SK-N-SH (cell line): ENCODE data around the gene ALPI. TPM values are rescaled to one million over a fixed set of nuclear protein-coding genes. Genes with fewer than 3 reads are reported as not detected.

Experiments used
- CTCF ChIA-PET: fragments of 300-600, 350-600 bp; formaldehyde crosslinking; extraction: SDS; loops from one replicate; lab custom pipeline; 2021; lab: Yijun Ruan, JAX
- POLR2A ChIA-PET: fragments of 350-600 bp; sonication (Branson Sonifier 250); formaldehyde crosslinking; extraction: SDS; loops from one replicate; lab custom pipeline; 2020; ENCODE audit warnings: antibody characterized with exemption, inconsistent platforms; lab: Yijun Ruan, JAX
- DNase-seq: peaks from one replicate; pipeline ENCODE4 v3.0.0; 2012
- H2AFZ ChIP-seq: fragments of 200-600 bp; sonication (generic); 2 replicates; pipeline ENCODE4 v1.8.1; 2016; ENCODE audit warnings: antibody characterized with exemption, mild to moderate bottlenecking, low read depth
- H3F3A ChIP-seq: fragments of 200-600 bp; sonication (generic); replicated peaks from 2 replicates; pipeline ENCODE3; 2016; ENCODE audit warnings: antibody characterized with exemption, mild to moderate bottlenecking; ENCODE audit not compliant: insufficient read depth
- H3K27ac ChIP-seq, 2 experiments: fragments of 200-500 bp in 1 of 2; fragments of 200-600 bp in 1 of 2; sonication (Bioruptor generic) in 1 of 2; sonication (generic), shearing (Covaris generic) in 1 of 2; 2 replicates each; pipeline versions ENCODE4 v1.5.1 to v1.6.1; 2014 to 2016; ENCODE audit warnings: low read depth in 2 of 2, inconsistent platforms in 1 of 2, low read length in 1 of 2, mild to moderate bottlenecking in 1 of 2, mixed read lengths in 1 of 2
- H3K27me3 ChIP-seq: fragments of 200-600 bp; sonication (generic), shearing (Covaris generic); 2 replicates; pipeline ENCODE4 v1.6.1; 2016; ENCODE audit warnings: mixed run types; ENCODE audit not compliant: insufficient read depth
- H3K36me3 ChIP-seq, 2 experiments: fragments of 200-500 bp in 1 of 2; fragments of 200-600 bp in 1 of 2; sonication (Bioruptor generic) in 1 of 2; sonication (generic) in 1 of 2; replicated peaks in 1 of 2; 2 replicates each; pipeline versions ENCODE3 to v1.5.1; 2014 to 2016; ENCODE audit warnings: low read length in 1 of 2, mild to moderate bottlenecking in 1 of 2; ENCODE audit not compliant: insufficient read depth in 2 of 2, control insufficient read depth in 1 of 2
- H3K4me1 ChIP-seq, 2 experiments: fragments of 200-500 bp in 1 of 2; fragments of 200-600 bp in 1 of 2; sonication (Bioruptor generic) in 1 of 2; sonication (generic), shearing (Covaris generic) in 1 of 2; 2 replicates each; pipeline versions ENCODE4 v1.5.1 to v1.6.1; 2014 to 2016; ENCODE audit warnings: low read depth in 1 of 2, low read length in 1 of 2, mixed run types in 1 of 2; ENCODE audit not compliant: insufficient read depth in 2 of 2, control insufficient read depth in 1 of 2
- H3K4me2 ChIP-seq: fragments of 200-600 bp; sonication (generic), shearing (Covaris generic); 2 replicates; pipeline ENCODE4 v1.6.1; 2017; ENCODE audit warnings: mixed run types
- H3K4me3 ChIP-seq, 2 experiments: fragments of 200-500 bp in 1 of 2; fragments of 200-600 bp in 1 of 2; sonication (Bioruptor generic) in 1 of 2; sonication (generic), shearing (Covaris generic) in 1 of 2; 2 replicates each; pipeline versions ENCODE4 v1.5.1 to v1.8.1; 2014 to 2016; ENCODE audit warnings: low read depth in 2 of 2, inconsistent platforms in 1 of 2, low read length in 1 of 2, mild to moderate bottlenecking in 1 of 2, mixed read lengths in 1 of 2, moderate library complexity in 1 of 2
- H3K79me2 ChIP-seq: fragments of 200-600 bp; sonication (generic); 2 replicates; pipeline ENCODE4 v1.8.1; 2017; ENCODE audit warnings: mild to moderate bottlenecking; ENCODE audit not compliant: insufficient read depth
- H3K9ac ChIP-seq: fragments of 200-600 bp; sonication (generic); 2 replicates; pipeline ENCODE4 v1.6.1; 2017; ENCODE audit warnings: mixed run types
- H3K9me2 ChIP-seq: fragments of 200-600 bp; sonication (generic); 2 replicates; pipeline ENCODE4 v1.6.1; 2017; ENCODE audit warnings: mixed run types
- H3K9me3 ChIP-seq: fragments of 200-600 bp; sonication (generic); 2 replicates; pipeline ENCODE4 v1.6.1; 2017; ENCODE audit warnings: mixed run types, mild to moderate bottlenecking, moderate library complexity
- H4K20me1 ChIP-seq: fragments of 200-600 bp; sonication (generic); 2 replicates; pipeline ENCODE4 v1.6.1; 2017; ENCODE audit warnings: mild to moderate bottlenecking, mixed run types; ENCODE audit not compliant: insufficient read depth
- CHD2 ChIP-seq: fragments of 150-350 bp; IDR thresholded peaks from 2 replicates; pipeline ENCODE4 v1.6.1; 2018; ENCODE audit warnings: low read length; ENCODE audit not compliant: partially characterized antibody
- EP300 ChIP-seq, 2 experiments: IDR thresholded peaks; 2 replicates each; pipeline versions ENCODE4 v1.4.0 to v1.6.1; 2012; ENCODE audit warnings: borderline replicate concordance in 1 of 2, low read depth in 1 of 2, low read length in 1 of 2
- EZH2phosphoT487 ChIP-seq: fragments of 200-600 bp; sonication (generic); IDR thresholded peaks from 2 replicates; pipeline ENCODE4 v1.6.1; 2017; ENCODE audit warnings: low read depth, mixed run types, mild to moderate bottlenecking, antibody characterized with exemption, moderate library complexity, borderline replicate concordance
- FOXJ3 ChIP-seq: sonication (generic); formaldehyde crosslinking; IDR thresholded peaks from 2 replicates; pipeline ENCODE4 v1.5.1; 2020; ENCODE audit warnings: mild to moderate bottlenecking, missing genetic modification reagents
- FOXM1 ChIP-seq: IDR thresholded peaks from 2 replicates; pipeline ENCODE4 v1.4.0; 2012; ENCODE audit warnings: low read depth, mild to moderate bottlenecking
- GABPA ChIP-seq: IDR thresholded peaks from 2 replicates; pipeline ENCODE4 v1.4.0; 2012; ENCODE audit warnings: low read depth, mild to moderate bottlenecking
- JUND ChIP-seq: IDR thresholded peaks from 2 replicates; pipeline ENCODE4 v1.4.0; 2012
- MEF2A ChIP-seq: IDR thresholded peaks from 2 replicates; pipeline ENCODE4 v1.4.0; 2012; ENCODE audit warnings: low read depth, borderline replicate concordance
- MXI1 ChIP-seq: IDR thresholded peaks from 2 replicates; pipeline ENCODE4 v1.6.1; 2012; ENCODE audit warnings: mild to moderate bottlenecking, low read depth, low read length, improper control_type of control experiment
- NFIC ChIP-seq: IDR thresholded peaks from 2 replicates; pipeline ENCODE4 v1.4.0; 2012; ENCODE audit warnings: borderline replicate concordance
- PBX3 ChIP-seq: IDR thresholded peaks from 2 replicates; pipeline ENCODE4; 2012
- POLR2AphosphoS5 ChIP-seq: IDR thresholded peaks from 2 replicates; pipeline ENCODE4 v1.6.1; 2012; ENCODE audit warnings: low read depth, low read length
- RAD21 ChIP-seq: IDR thresholded peaks from 2 replicates; pipeline ENCODE4 v1.6.1; 2012; ENCODE audit warnings: mild to moderate bottlenecking, low read length
- RCOR1 ChIP-seq: fragments of 150-350 bp; IDR thresholded peaks from 2 replicates; pipeline ENCODE4 v1.6.1; 2017; ENCODE audit warnings: antibody characterized with exemption, low read length
- REST ChIP-seq: IDR thresholded peaks from 2 replicates; pipeline ENCODE4 v1.6.1; 2012; ENCODE audit warnings: mild to moderate bottlenecking, low read depth, low read length, moderate library complexity
- SIN3A ChIP-seq: IDR thresholded peaks from 2 replicates; pipeline ENCODE4 v1.6.1; 2012; ENCODE audit warnings: low read depth, mild to moderate bottlenecking, low read length, moderate library complexity, borderline replicate concordance
- TAF1 ChIP-seq: IDR thresholded peaks from 2 replicates; pipeline ENCODE4 v1.6.1; 2012; ENCODE audit warnings: low read depth, mild to moderate bottlenecking, low read length, moderate library complexity, borderline replicate concordance
- TEAD4 ChIP-seq: IDR thresholded peaks from 2 replicates; pipeline ENCODE4 v1.4.0; 2012; ENCODE audit warnings: mild to moderate bottlenecking, borderline replicate concordance; ENCODE audit not compliant: insufficient read depth
- YY1 ChIP-seq: IDR thresholded peaks from 2 replicates; pipeline ENCODE4 v1.4.0; 2012; ENCODE audit warnings: low read depth, mild to moderate bottlenecking
- ZBTB33 ChIP-seq: IDR thresholded peaks from 2 replicates; pipeline ENCODE4 v1.4.0; 2012; ENCODE audit warnings: low read depth, borderline replicate concordance
- WGBS: methylation state at CpG from one replicate; pipeline ENCODE4 v1.1.6; 2017; ENCODE audit warnings: low lambda C conversion rate; 5-methylcytosine and 5-hydroxymethylcytosine counted together
- polyA plus RNA-seq, 3 experiments: library from polyadenylated mRNA; depleted of rRNA; stranded (reverse); fragments of >200 nt; gene quantifications; 2 replicates each; pipeline ENCODE4 v1.2.3, GENCODE V29; 2012

ALPI gene
- polyA plus RNA-seq, 1 of the 3 experiments (the other 2 are of a cell fraction) = not detected

GRCh38 chr2:232492963-232493700 is 37.2 kb downstream of the ALPI start:
- 60% methylated on average over 13 of the region's 24 CpGs for WGBS
- Histone ChIP-seq H3K27ac (no peak overlapping the region), H3K36me3 (no peaks in the 10 kb centered on the region), H3K79me2 (no peaks in the 10 kb centered on the region), H3K9ac (no peak overlapping the region), H3K9me3 (no peaks in the 10 kb centered on the region), H3K9me2 (no peaks in the 10 kb centered on the region), H3K4me1 (peaks cover 0 to 15% of the 10 kb centered on the region in 2 experiments; a peak in 1 of 4 replicates), H3K27me3 (no peaks in the 10 kb centered on the region), H3K4me3 (no peak overlapping the region), H4K20me1 (no peaks in the 10 kb centered on the region), H2AFZ (no peak overlapping the region), H3K4me2 (no peak overlapping the region), H3F3A (no peaks in the 10 kb centered on the region)
- TF ChIP-seq FOXJ3 (CRISPR knock-in tag) = no peak
- no peak for TF ChIP-seq NFIC
- no peak for TF ChIP-seq TEAD4
- TF ChIP-seq POLR2AphosphoS5 = no peak
- TF ChIP-seq MXI1 = no peak
- no peak for TF ChIP-seq RAD21
- TF ChIP-seq CHD2 = no peak
- no peak for TF ChIP-seq MEF2A
- TF ChIP-seq GABPA = no peak
- TF ChIP-seq SIN3A = no peak
- no peak for TF ChIP-seq JUND
- no peak for TF ChIP-seq EZH2phosphoT487
- no peak for TF ChIP-seq ZBTB33
- no peak for TF ChIP-seq RCOR1
- no peak for TF ChIP-seq EP300 (IDR thresholded peaks at IDR 0.05; ENCODE audit: borderline replicate concordance in 1 of 2, low read depth in 1 of 2, low read length in 1 of 2)
- no peak for TF ChIP-seq TAF1
- no peak for TF ChIP-seq FOXM1
- TF ChIP-seq PBX3 = no peak
- no peak for TF ChIP-seq REST
- no peak for TF ChIP-seq YY1
- POLR2A ChIA-PET = no interaction called here
- DNase-seq = no peak
- CTCF ChIA-PET = interaction anchor here (1.9 to 2.9 kb wide), 2 partner anchors 28 to 31 kb away, joined by 6 to 17 read pairs; no protein-coding TSS in a partner anchor
